ENCODE results near the gene USHBP1. TPM values are rescaled to one million over a fixed set of nuclear protein-coding genes. Genes with fewer than 3 reads are reported as not detected.

USHBP1 gene
- 0.10 and 0.26 TPM in 2 replicates for total RNA-seq (2022)
- percentile 0 among the genes with signal in this experiment for Bru-seq, nascent RNA
- percentile 13 among the genes with signal in this experiment for BruChase-seq, experiment 1, labeled RNA remaining after a 6-hour chase
- not detected for BruChase-seq, experiment 2, labeled RNA remaining after a 2-hour chase
- long read RNA-seq, partial matches to known transcripts: 0 of 6 reads
- long read RNA-seq, other reads (novel, unspliced or antisense): 6 of 6 reads

- peaks cover 24% of the 10 kb centered on the region for H3K36me3 Mint-ChIP-seq (ENCODE audit: insufficient read depth, unreplicated experiment)
- no peak for TF ChIP-seq CTCF (IDR thresholded peaks at IDR 0.05; ENCODE audit: unreplicated experiment)
- CTCF ChIA-PET: interaction anchor here (0.7 kb wide), 1 partner anchor 16 kb away, joined by 3 read pairs; no protein-coding TSS in a partner anchor
- H3K27ac Mint-ChIP-seq (ENCODE audit: unreplicated experiment): no peak within 1 kb of the TSS
- H3K9me3 Mint-ChIP-seq (ENCODE audit: low read depth, unreplicated experiment): no peaks in the 10 kb centered on the region
- BruUV-seq (replicated peaks): no TSS peak
- no peaks in the 10 kb centered on the region for H3K27me3 Mint-ChIP-seq (ENCODE audit: unreplicated experiment)
- intact Hi-C loops (cut with micrococcal nuclease; ENCODE audit: unreplicated experiment): no loop called here
- H3K4me3 Mint-ChIP-seq (ENCODE audit: low read depth, unreplicated experiment): no peak within 1 kb of the TSS
- H3K4me1 Mint-ChIP-seq (ENCODE audit: low read depth, unreplicated experiment): peaks cover 24% of the 10 kb centered on the region
- DNase-seq: no peak
These were observed at the start of gene USHBP1 for GRCh38 chr19:17264641-17264979. TSS of gene USHBP1 (minus strand) at chr19:17264745. CDS start at chr19:17264299, 446 bp downstream.

GRCh38 chr19:17314007-17314593 is 49.6 kb upstream of the USHBP1 start:
- no TSS peak for BruUV-seq (replicated peaks)
- Mint-ChIP-seq H3K36me3 (ENCODE audit: insufficient read depth, unreplicated experiment) (peaks cover 73% of the 10 kb centered on the region), H3K27ac (ENCODE audit: unreplicated experiment) (no peak overlapping the region), H3K9me3 (ENCODE audit: low read depth, unreplicated experiment) (no peaks in the 10 kb centered on the region), H3K4me1 (ENCODE audit: low read depth, unreplicated experiment) (peaks cover 10% of the 10 kb centered on the region), H3K4me3 (ENCODE audit: low read depth, unreplicated experiment) (no peak overlapping the region), H3K27me3 (ENCODE audit: unreplicated experiment) (no peaks in the 10 kb centered on the region)
- no peak for DNase-seq
- TF ChIP-seq CTCF (IDR thresholded peaks at IDR 0.05; ENCODE audit: unreplicated experiment): no peak
- intact Hi-C loops (cut with micrococcal nuclease; ENCODE audit: unreplicated experiment): no loop called here
- CTCF ChIA-PET: no interaction called here

GRCh38 chr19:17312189-17313113 is 47.9 kb upstream of the USHBP1 start:
- Mint-ChIP-seq H3K27ac (ENCODE audit: unreplicated experiment) (peak overlapping the region; percentile 92), H3K36me3 (ENCODE audit: insufficient read depth, unreplicated experiment) (peaks cover 65% of the 10 kb centered on the region), H3K9me3 (ENCODE audit: low read depth, unreplicated experiment) (no peaks in the 10 kb centered on the region), H3K4me3 (ENCODE audit: low read depth, unreplicated experiment) (peak overlapping the region; percentile 68), H3K27me3 (ENCODE audit: unreplicated experiment) (no peaks in the 10 kb centered on the region), H3K4me1 (ENCODE audit: low read depth, unreplicated experiment) (peaks cover 18% of the 10 kb centered on the region)
- no peak for TF ChIP-seq CTCF (IDR thresholded peaks at IDR 0.05; ENCODE audit: unreplicated experiment)
- DNase-seq: no peak
- no TSS peak for BruUV-seq (replicated peaks)
- CTCF ChIA-PET: interaction anchor here (1.7 kb wide), 1 partner anchor 21 kb away, joined by 8 read pairs; no protein-coding TSS in a partner anchor
- intact Hi-C loops (cut with micrococcal nuclease; ENCODE audit: unreplicated experiment): no loop called here

- peak; percentile 67 for DNase-seq
- peak overlapping the region; percentile 68 for H3K4me3 Mint-ChIP-seq (ENCODE audit: low read depth, unreplicated experiment)
- H3K4me1 Mint-ChIP-seq (ENCODE audit: low read depth, unreplicated experiment): peaks cover 19% of the 10 kb centered on the region
- H3K9me3 Mint-ChIP-seq (ENCODE audit: low read depth, unreplicated experiment): no peaks in the 10 kb centered on the region
- peaks cover 56% of the 10 kb centered on the region for H3K36me3 Mint-ChIP-seq (ENCODE audit: insufficient read depth, unreplicated experiment)
- peak overlapping the region; percentile 92 for H3K27ac Mint-ChIP-seq (ENCODE audit: unreplicated experiment)
- H3K27me3 Mint-ChIP-seq (ENCODE audit: unreplicated experiment): no peaks in the 10 kb centered on the region
- TF ChIP-seq CTCF (IDR thresholded peaks at IDR 0.05; ENCODE audit: unreplicated experiment): no peak
- intact Hi-C loops (cut with micrococcal nuclease; ENCODE audit: unreplicated experiment): no loop called here
- CTCF ChIA-PET: interaction anchor here (1.7 kb wide), 1 partner anchor 22 kb away, joined by 8 read pairs; no protein-coding TSS in a partner anchor
- BruUV-seq (replicated peaks): no TSS peak
These were observed 47.1 kb upstream of the USHBP1 start for GRCh38 chr19:17311455-17312188.
